Stomach (tissue), 9 donors: ENCODE measurements around the gene RAC2. TPM values are rescaled to one million over a fixed set of nuclear protein-coding genes. Genes with fewer than 3 reads are reported as not detected.

Experiments
- DNase-seq, 2 donors: peaks; one replicate each; pipeline versions ENCODE4 v3.0.0 to v3.0.0-alpha.2; 2013 to 2019
- H3K27ac ChIP-seq, 5 donors: fragments of 200-600 bp in 4 of 5; sonication (generic) in 4 of 5; one replicate each; pipeline ENCODE4 v1.5.1; 2013 to 2019; ENCODE audit warnings: mild to moderate bottlenecking in 1 of 5, moderate library complexity in 1 of 5
- H3K27me3 ChIP-seq, 3 donors: fragments of 200-600 bp; sonication (generic); one replicate each; pipeline ENCODE4 v1.5.1; 2017 to 2019; ENCODE audit warnings: mixed run types in 1 of 3
- H3K36me3 ChIP-seq, 4 donors: fragments of 200-600 bp; sonication (generic); 1 replicate in 3 of 4; 2 replicates in 1 of 4; pipeline ENCODE4 v1.5.1; 2016 to 2019
- H3K4me1 ChIP-seq, 4 donors: fragments of 200-600 bp; sonication (generic); one replicate each; pipeline ENCODE4 v1.5.1; 2016 to 2019
- H3K4me3 ChIP-seq, 4 donors: fragments of 200-600 bp; sonication (generic) in 3 of 4; one replicate each; pipeline ENCODE4 v1.5.1; 2016 to 2019; ENCODE audit warnings: mild to moderate bottlenecking in 1 of 4
- H3K9me3 ChIP-seq, 4 donors: fragments of 200-600 bp; sonication (generic); one replicate each; pipeline ENCODE4 v1.5.1; 2016 to 2019
- CTCF ChIP-seq, 7 experiments: fragments of 450-650 bp in 4 of 7; fragments of 200-600 bp in 3 of 7; sonication (generic) in 3 of 7; IDR thresholded peaks; one replicate each; pipeline ENCODE4 v1.5.1; 2016 to 2019; ENCODE audit warnings: antibody characterized with exemption in 7 of 7, control low read depth in 2 of 7, mild to moderate bottlenecking in 1 of 7
- EP300 ChIP-seq: sonication (generic); formaldehyde crosslinking; IDR thresholded peaks from one replicate; pipeline ENCODE4 v1.6.1; 2017; ENCODE audit warnings: antibody characterized with exemption
- POLR2A ChIP-seq, 4 donors: fragments of 450-650 bp; IDR thresholded peaks; one replicate each; pipeline ENCODE4 v1.6.1; 2016; ENCODE audit warnings: antibody characterized with exemption in 4 of 4, control low read depth in 2 of 4, mild to moderate bottlenecking in 1 of 4, moderate library complexity in 1 of 4
- POLR2AphosphoS5 ChIP-seq, 3 donors: sonication (generic); formaldehyde crosslinking; IDR thresholded peaks; one replicate each; pipeline ENCODE4 v1.6.1; 2016; ENCODE audit warnings: antibody characterized with exemption in 3 of 3
- WGBS, 5 donors: extraction: QIAGEN DNeasy Blood & Tissue Kit in 3 of 5; methylation state at CpG; one replicate each; pipeline versions ENCODE4 v1.1.5 to v1.1.7; 2013 to 2018; 5-methylcytosine and 5-hydroxymethylcytosine counted together
- intact Hi-C: fragments of 100-400 bp; cut with DNase I; formaldehyde crosslinking; loops from one replicate; pipeline ENCODE4 v1.15.1; 2023; ENCODE audit warnings: low total_unique reads
- polyA plus RNA-seq, 3 donors: library from polyadenylated mRNA; stranded (reverse); fragments of 200-250 nt; gene quantifications; one replicate each; pipeline ENCODE4 v1.2.3, GENCODE V29; 2013
- total RNA-seq, 5 donors: library from RNA; depleted of rRNA; stranded (reverse); fragments of >200 nt; gene quantifications; one replicate each; pipeline versions ENCODE4 v1.1.0 to v1.2.3, GENCODE V29; 2014 to 2016
- donor health status: healthy with polysubstance abuse.
- donor health status: Bipolar disorder and iron deficiency.
- donor health status: healthy.

The RAC2 gene
- total and polyA plus RNA-seq, 8 donors: 1.8 to 50.4 (median 16.3) TPM

GRCh38 chr22:37285937-37286336 lies 41.9 kb upstream of the RAC2 start:
- Histone ChIP-seq H3K36me3 (peaks cover 0 to 6% (median 0%) of the 10 kb centered on the region in 4 donors), H3K4me1 (peaks cover 0 to 19% (median 2%) of the 10 kb centered on the region in 4 donors), H3K9me3 (peaks cover 0 to 1% (median 0%) of the 10 kb centered on the region in 4 donors), H3K4me3 (peak overlapping the region in 1 of 4 donors; percentile 1), H3K27ac (peak overlapping the region in 1 of 5 donors; percentile 85), H3K27me3 (peaks cover 0 to 66% (median 22%) of the 10 kb centered on the region in 3 donors)
- no peak for DNase-seq
- intact Hi-C loops: no loop called here
- WGBS, 5 donors: 78 to 89% (median 85%) methylated on average over 10 of the region's 10 CpGs
- TF ChIP-seq CTCF (IDR thresholded peaks at IDR 0.05) (no peak), EP300 (no peak), POLR2AphosphoS5 (IDR thresholded peaks at IDR 0.05) (no peak), POLR2A (IDR thresholded peaks at IDR 0.05) (no peak)

- DNase-seq: peak; percentile 40 to 60
- Histone ChIP-seq H3K4me1 (peaks cover 0 to 19% (median 2%) of the 10 kb centered on the region in 4 donors), H3K36me3 (peaks cover 0 to 6% (median 0%) of the 10 kb centered on the region in 4 donors), H3K27me3 (peaks cover 0 to 74% (median 22%) of the 10 kb centered on the region in 3 donors), H3K9me3 (peaks cover 0 to 3% (median 0%) of the 10 kb centered on the region in 4 donors), H3K4me3 (peak overlapping the region; percentile 14 to 47 (median 47)), H3K27ac (peak overlapping the region in 4 of 5 donors; percentile 46 to 85 (median 76))
- no peak for TF ChIP-seq POLR2A (IDR thresholded peaks at IDR 0.05)
- peak in 1 of 3 donors; percentile 17 for TF ChIP-seq POLR2AphosphoS5 (IDR thresholded peaks at IDR 0.05)
- intact Hi-C loops: no loop called here
- 19 to 43% (median 28%) methylated on average over 10 to 14 of the region's 14 CpGs for WGBS, 5 donors
Measured at GRCh38 chr22:37284805-37285355, 40.8 kb upstream of the RAC2 start.

- no peak for DNase-seq
- H3K27me3 ChIP-seq: peaks cover 0 to 76% (median 22%) of the 10 kb centered on the region in 3 donors
- 49 to 63% (median 54%) methylated on average over 8 to 9 of the region's 9 CpGs for WGBS, 5 donors
- H3K27ac ChIP-seq: peak overlapping the region in 4 of 5 donors; percentile 55 to 85 (median 76)
- intact Hi-C loops: no loop called here
- H3K4me3 ChIP-seq: peak overlapping the region; percentile 25 to 47 (median 47)
- H3K4me1 ChIP-seq: peaks cover 0 to 19% (median 2%) of the 10 kb centered on the region in 4 donors
- TF ChIP-seq POLR2A (IDR thresholded peaks at IDR 0.05) (no peak), CTCF (IDR thresholded peaks at IDR 0.05) (no peak), EP300 (no peak), POLR2AphosphoS5 (IDR thresholded peaks at IDR 0.05) (no peak)
- peaks cover 0 to 6% (median 0%) of the 10 kb centered on the region in 4 donors for H3K36me3 ChIP-seq
- peaks cover 0 to 3% (median 0%) of the 10 kb centered on the region in 4 donors for H3K9me3 ChIP-seq
Measured at GRCh38 chr22:37284126-37284804, 40.2 kb upstream of the RAC2 start.

GRCh38 chr22:37283393-37283937 lies 39.4 kb upstream of the RAC2 start:
- TF ChIP-seq POLR2A (IDR thresholded peaks at IDR 0.05): no peak
- TF ChIP-seq CTCF (IDR thresholded peaks at IDR 0.05): no peak
- no peak for TF ChIP-seq POLR2AphosphoS5 (IDR thresholded peaks at IDR 0.05)
- Histone ChIP-seq H3K9me3 (peaks cover 0 to 3% (median 0%) of the 10 kb centered on the region in 4 donors), H3K27me3 (peaks cover 0 to 84% (median 22%) of the 10 kb centered on the region in 3 donors), H3K4me3 (peak overlapping the region; percentile 25 to 47 (median 47)), H3K36me3 (peaks cover 0 to 6% (median 0%) of the 10 kb centered on the region in 4 donors), H3K4me1 (peaks cover 0 to 19% (median 2%) of the 10 kb centered on the region in 4 donors), H3K27ac (peak overlapping the region in 4 of 5 donors; percentile 55 to 85 (median 76))
- 27 to 47% (median 45%) methylated on average over 4 to 8 of the region's 8 CpGs for WGBS, 5 donors
- intact Hi-C loops: no loop called here
- DNase-seq: peak in 1 of 2 donors; percentile 58
